Muscle of leg (tissue), 16 donors: ENCODE data around the gene G6PD. TPM values are rescaled to one million over a fixed set of nuclear protein-coding genes. Genes with fewer than 3 reads are reported as not detected.
"Not testable (repeated sequence)": the region's sequence is repeated elsewhere in the genome, so short reads cannot be mapped to it uniquely, and the experiment has no call there.

Source experiments
- DNase-seq: peaks from one replicate; pipeline ENCODE4 v3.0.0; 2013
- H3K27ac ChIP-seq: one replicate; pipeline ENCODE4 v1.5.1; 2013; ENCODE audit warnings: mild to moderate bottlenecking, low read length, control low read depth
- H3K27me3 ChIP-seq: one replicate; pipeline ENCODE4 v1.6.1; 2013; ENCODE audit warnings: low read length; ENCODE audit not compliant: control insufficient read depth, insufficient read depth
- H3K36me3 ChIP-seq: one replicate; pipeline ENCODE4 v1.6.1; 2013; ENCODE audit warnings: low read length; ENCODE audit not compliant: control insufficient read depth, insufficient read depth
- H3K4me1 ChIP-seq: one replicate; pipeline ENCODE4 v1.6.1; 2013; ENCODE audit warnings: low read length; ENCODE audit not compliant: control insufficient read depth, insufficient read depth
- H3K4me3 ChIP-seq: one replicate; pipeline ENCODE4 v1.5.1; 2013; ENCODE audit warnings: low read length, control low read depth
- H3K9me3 ChIP-seq: replicated peaks from 2 replicates; pipeline ENCODE4 v1.6.1; 2013; ENCODE audit warnings: low read depth, low read length; ENCODE audit not compliant: control insufficient read depth
- WGBS: methylation state at CpG from one replicate; pipeline ENCODE4 v1.1.5; 2013; ENCODE audit warnings: missing lambda C conversion rate; ENCODE audit not compliant: insufficient coverage; 5-methylcytosine and 5-hydroxymethylcytosine counted together
- long read RNA-seq, 11 donors: transcript quantifications; one replicate each; lab custom pipeline, GENCODE V29; 2026
- polyA plus RNA-seq, 8 donors: library from polyadenylated mRNA; unstranded; fragments of 120-200 nt; gene quantifications; one replicate each; pipeline versions ENCODE4 v1.2.1 to v1.2.3, GENCODE V29; 2013; ENCODE audit warnings: inconsistent platforms in 1 of 8, low replicate concordance in 1 of 8; ENCODE audit not compliant: insufficient read length in 8 of 8, insufficient read depth in 1 of 8
- total RNA-seq: library from RNA; stranded (reverse); fragments of 120-200 nt; gene quantifications from one replicate; pipeline ENCODE4 v1.2.4, GENCODE V29; 2013

Gene G6PD
- 5.8 TPM for total RNA-seq
- polyA plus RNA-seq = 10 to 100 TPM; 11.0 to 19.4 (median 13.9) TPM
- long read RNA-seq, donor 1, partial matches to known transcripts = 0 of 2 reads
- long read RNA-seq, donor 1, other reads (novel, unspliced or antisense) = 0 of 2 reads
- long read RNA-seq, donor 2, partial matches to known transcripts = 0 of 1 reads
- long read RNA-seq, donor 2, other reads (novel, unspliced or antisense) = 0 of 1 reads
- long read RNA-seq, donor 3, transcript G6PD-211 (13 exons, 2,632 nt) = major isoform, 7 of 7 reads
- long read RNA-seq, donor 3, partial matches to known transcripts = 0 of 7 reads
- long read RNA-seq, donor 3, other reads (novel, unspliced or antisense) = 0 of 7 reads
- long read RNA-seq, donor 4, partial matches to known transcripts = 0 of 1 reads
- long read RNA-seq, donor 4, other reads (novel, unspliced or antisense) = 0 of 1 reads
- long read RNA-seq, donor 5, partial matches to known transcripts = 0 of 3 reads
- long read RNA-seq, donor 5, other reads (novel, unspliced or antisense) = 0 of 3 reads
- long read RNA-seq, donor 6, partial matches to known transcripts = 0 of 2 reads
- long read RNA-seq, donor 6, other reads (novel, unspliced or antisense) = 0 of 2 reads
- long read RNA-seq, donor 7 = 0 reads
- long read RNA-seq, donor 8, partial matches to known transcripts = 0 of 1 reads
- long read RNA-seq, donor 8, other reads (novel, unspliced or antisense) = 0 of 1 reads
- long read RNA-seq, donor 9, partial matches to known transcripts = 0 of 1 reads
- long read RNA-seq, donor 9, other reads (novel, unspliced or antisense) = 0 of 1 reads
- long read RNA-seq, donor 10, partial matches to known transcripts = 0 of 2 reads
- long read RNA-seq, donor 10, other reads (novel, unspliced or antisense) = 0 of 2 reads
- long read RNA-seq, donor 11, partial matches to known transcripts = 0 of 1 reads
- long read RNA-seq, donor 11, other reads (novel, unspliced or antisense) = 0 of 1 reads

DNA sequence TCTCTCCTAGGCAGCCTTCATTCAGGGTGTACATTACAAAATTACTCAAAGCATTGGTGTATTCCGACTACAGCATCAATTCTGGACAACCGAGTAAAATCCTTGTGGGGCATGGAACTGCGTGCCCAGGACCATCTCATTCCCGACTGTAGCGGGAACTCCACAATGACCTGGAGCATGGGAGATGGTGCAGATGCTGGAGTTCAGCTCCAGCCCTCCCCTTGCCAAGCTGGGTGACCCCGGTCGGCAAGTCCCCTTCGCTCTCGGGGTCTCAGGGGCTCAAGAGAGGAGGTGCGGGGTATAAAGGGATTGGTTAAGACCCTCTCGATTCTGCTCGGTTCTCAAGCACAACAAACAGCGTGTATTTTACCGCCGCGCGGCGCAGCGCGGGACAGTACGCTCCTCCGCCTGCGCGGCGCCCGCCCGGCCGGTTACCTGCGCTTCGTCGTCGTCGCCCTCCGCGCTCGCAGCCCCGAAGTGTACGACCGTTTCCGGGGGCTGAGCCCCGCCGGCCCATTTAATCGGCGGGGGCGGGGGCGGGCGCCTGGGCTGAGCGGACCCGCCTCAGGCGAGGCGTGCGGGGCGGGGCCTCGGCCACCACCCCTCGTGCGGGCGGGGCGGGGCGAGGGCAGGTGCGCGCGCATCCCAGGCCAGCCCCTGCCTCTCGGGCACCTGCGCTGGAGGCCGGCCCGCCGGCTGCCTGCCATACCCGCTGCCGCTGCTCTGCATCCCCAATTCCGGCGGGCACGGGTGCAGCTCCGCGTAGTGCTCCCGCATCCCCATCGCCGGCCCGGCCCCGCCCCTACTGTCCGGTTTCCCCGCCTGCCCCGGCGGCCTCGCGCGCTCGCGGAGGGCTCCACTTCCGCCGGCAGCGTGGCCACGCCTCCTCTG lies at the start of gene G6PD:
TSS of gene G6PD (minus strand) at position 493 of the 891 bp plus-strand sequence. CDS start 691 bp downstream, outside the sequence.
- H3K9me3 ChIP-seq = peaks cover 2% of the 10 kb centered on the region
- H3K4me1 ChIP-seq = peaks cover 19% of the 10 kb centered on the region
- H3K4me3 ChIP-seq = peak within 1 kb of the TSS; percentile 77
- H3K27me3 ChIP-seq = no peaks in the 10 kb centered on the region
- DNase-seq = peak; percentile 82
- 33% methylated on average over 85 of the region's 92 CpGs for WGBS
- H3K27ac ChIP-seq = peak within 1 kb of the TSS; percentile 96
- H3K36me3 ChIP-seq = peaks cover 10% of the 10 kb centered on the region

DNA sequence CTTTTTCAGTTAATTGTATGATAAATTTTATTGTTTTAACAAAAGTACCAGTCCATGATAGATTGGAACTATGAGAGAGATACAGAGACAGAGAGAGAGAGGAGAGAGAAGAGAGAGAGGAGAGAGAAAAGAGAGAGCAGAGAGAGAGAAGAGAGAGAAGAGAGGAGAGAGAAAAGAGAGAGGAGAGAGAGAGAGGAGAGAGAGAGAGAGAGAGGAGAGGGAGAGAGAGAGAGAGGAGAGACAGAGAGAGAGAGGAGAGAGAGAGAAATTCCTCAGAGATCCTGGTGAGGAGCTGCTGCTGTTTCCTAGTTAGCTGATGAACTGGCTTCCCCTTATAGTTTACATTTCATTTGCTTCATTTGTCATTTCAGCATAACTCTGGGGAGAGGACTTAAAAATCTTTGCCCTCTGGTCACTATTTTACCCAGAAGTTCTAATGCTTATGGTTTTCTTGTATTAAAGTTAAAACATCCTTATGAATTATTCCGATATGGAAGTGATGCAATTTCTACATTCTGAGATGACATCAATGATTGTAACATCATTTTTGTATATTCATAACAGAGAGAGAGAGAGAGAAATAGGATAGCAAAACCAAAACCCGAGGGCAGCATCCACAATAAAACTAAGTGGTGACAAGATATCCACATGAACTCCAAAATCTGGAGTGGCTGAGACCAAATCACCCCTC lies 49.1 kb upstream of the G6PD start:
- no CpG with 5 or more reads among the region's 2 CpGs for WGBS

DNA sequence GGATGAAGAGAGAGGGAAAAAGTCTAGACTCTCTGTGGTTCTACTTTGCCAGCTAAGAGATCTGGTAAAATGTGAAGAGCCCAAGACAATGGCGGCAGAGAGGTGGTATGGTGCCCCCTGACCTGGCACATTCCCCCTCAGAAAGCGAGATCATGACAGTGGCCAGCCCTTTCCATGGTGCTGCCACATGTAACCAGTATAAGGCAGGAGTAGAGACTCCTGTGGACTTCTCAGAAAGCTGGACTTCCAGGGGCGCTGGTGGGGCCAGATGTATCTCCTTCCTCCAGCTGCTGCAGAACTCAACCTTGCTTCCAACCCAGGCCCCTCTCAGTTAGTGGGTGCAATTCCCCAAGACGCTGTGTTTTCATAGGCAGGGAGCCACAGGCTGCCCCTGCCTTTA lies 47.8 kb upstream of the G6PD start:
- H3K27ac ChIP-seq = no peak overlapping the region
- H3K4me3 ChIP-seq = no peak overlapping the region
- 64% methylated on average over 4 of the region's 4 CpGs for WGBS
- H3K9me3 ChIP-seq = no peaks in the 10 kb centered on the region
- no peak for DNase-seq
- no peaks in the 10 kb centered on the region for H3K36me3 ChIP-seq
- H3K4me1 ChIP-seq = no peaks in the 10 kb centered on the region
- peaks cover 2% of the 10 kb centered on the region for H3K27me3 ChIP-seq

More for the DNA sequence above, 49.1 kb upstream of the G6PD start:
- Histone ChIP-seq H3K9me3 (no peaks in the 10 kb centered on the region), H3K27me3 (peaks cover 2% of the 10 kb centered on the region), H3K36me3 (no peaks in the 10 kb centered on the region), H3K4me3 (no peak overlapping the region), H3K4me1 (no peaks in the 10 kb centered on the region), H3K27ac (no peak overlapping the region)
- DNase-seq = no peak

DNA sequence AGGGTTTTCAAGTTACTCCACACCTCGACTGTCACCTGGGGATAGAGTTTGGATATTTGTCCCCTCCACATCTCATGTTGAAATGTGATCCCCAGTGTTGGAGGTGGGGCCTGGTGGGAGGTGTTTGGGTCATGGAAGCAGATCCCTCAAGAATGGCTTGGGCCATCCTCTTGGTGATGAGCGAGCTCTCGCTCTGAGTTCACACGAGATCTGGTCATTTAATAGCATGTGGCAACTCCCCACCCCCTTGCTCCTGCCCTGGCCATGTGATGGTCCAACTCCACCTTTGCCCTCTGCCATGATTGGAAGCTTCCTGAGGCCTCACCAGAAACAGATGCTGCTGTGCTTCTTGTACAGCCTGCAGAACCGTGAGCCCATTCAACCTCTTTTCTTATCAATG lies 46.6 kb upstream of the G6PD start:
- DNase-seq = no peak
- no peak overlapping the region for H3K4me3 ChIP-seq
- no peaks in the 10 kb centered on the region for H3K9me3 ChIP-seq
- H3K4me1 ChIP-seq = no peaks in the 10 kb centered on the region
- no peak overlapping the region for H3K27ac ChIP-seq
- H3K36me3 ChIP-seq = no peaks in the 10 kb centered on the region
- 91% methylated on average over 4 of the region's 5 CpGs for WGBS
- peaks cover 2% of the 10 kb centered on the region for H3K27me3 ChIP-seq

DNA sequence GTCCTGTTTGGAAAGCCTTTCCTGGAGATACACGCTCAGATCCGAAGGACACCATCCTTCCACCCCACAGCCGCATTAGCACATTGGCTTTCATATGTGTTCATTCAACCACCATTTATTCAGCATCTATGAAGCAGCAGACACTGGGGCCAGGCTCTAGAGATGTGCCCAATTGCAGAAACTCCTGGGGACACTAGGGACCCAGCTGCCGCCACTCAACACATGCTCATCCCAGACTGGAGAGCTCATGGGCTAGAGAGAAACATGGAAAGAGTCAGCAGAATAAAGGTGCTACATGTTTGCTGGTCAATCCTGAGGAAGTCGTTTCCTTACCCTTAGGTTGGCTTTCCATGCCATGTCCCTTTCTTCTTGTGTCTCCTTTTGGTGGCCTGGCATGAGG lies 45.9 kb upstream of the G6PD start:
- Histone ChIP-seq H3K27me3 (peaks cover 2% of the 10 kb centered on the region), H3K4me3 (no peak overlapping the region), H3K36me3 (no peaks in the 10 kb centered on the region), H3K4me1 (no peaks in the 10 kb centered on the region), H3K9me3 (no peaks in the 10 kb centered on the region), H3K27ac (no peak overlapping the region)
- 95% methylated on average over 3 of the region's 5 CpGs for WGBS
- DNase-seq = no peak

DNA sequence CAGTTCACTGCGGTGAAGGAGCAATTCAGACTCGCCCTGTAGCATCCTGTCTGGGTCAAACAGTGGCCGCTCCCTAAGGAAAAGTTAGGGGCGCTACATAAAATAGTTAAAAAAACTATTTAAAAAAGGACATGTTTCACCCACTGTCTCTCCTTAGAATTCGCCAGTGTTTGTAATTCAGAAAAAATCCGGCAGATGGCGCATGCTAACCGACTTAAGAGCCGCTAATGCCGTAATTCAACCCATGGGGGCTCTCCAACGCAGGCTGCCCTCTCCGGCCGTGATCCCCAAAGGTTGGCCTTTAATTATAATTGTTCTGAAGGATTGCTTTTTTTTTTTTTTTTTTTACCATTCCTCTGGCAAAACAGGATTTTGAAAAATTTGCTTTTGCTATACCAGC lies 43.8 kb upstream of the G6PD start:
- no CpG with 5 or more reads among the region's 13 CpGs for WGBS
- H3K4me3 ChIP-seq, H3K36me3 ChIP-seq, DNase-seq, H3K9me3 ChIP-seq, H3K27ac ChIP-seq, H3K4me1 ChIP-seq, H3K27me3 ChIP-seq: not testable (repeated sequence)

DNA sequence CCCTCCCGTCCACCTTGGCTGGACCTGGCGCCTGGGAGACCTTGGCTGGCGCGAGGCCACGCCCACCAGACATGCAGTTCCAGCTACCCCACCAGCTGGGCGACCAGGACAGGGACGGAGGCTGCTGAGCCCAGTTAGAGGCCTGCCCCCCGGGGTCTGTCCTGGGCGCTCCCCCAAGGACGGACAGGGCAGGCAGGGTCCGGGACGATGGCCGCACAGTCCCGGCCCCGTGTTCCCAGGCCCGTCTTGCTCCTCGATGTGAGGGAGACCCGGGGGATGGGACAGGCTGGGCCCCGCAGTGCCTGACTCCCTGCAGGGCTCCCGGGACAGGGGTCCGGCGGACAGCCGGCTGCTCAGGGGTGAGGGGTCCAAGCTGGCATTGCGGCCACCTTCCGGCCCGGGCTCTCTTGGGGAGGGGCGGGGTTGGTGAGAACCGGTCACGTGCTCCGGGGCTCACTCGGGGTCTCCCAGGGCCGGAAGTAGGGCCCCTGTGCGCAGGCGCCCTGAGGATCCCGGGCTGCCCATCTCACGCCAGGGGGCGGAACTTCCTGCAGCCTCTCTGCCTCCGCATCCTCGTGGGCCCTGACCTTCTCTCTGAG lies 38.0 kb upstream of the G6PD start, which contains the start of gene CTAG1A:
TSS of gene CTAG1A (plus strand) at position 549 of the 599 bp plus-strand sequence. CDS start 74 bp downstream, outside the sequence.
- H3K9me3 ChIP-seq, DNase-seq, H3K4me3 ChIP-seq, H3K27me3 ChIP-seq, H3K36me3 ChIP-seq, H3K4me1 ChIP-seq, H3K27ac ChIP-seq: not testable (repeated sequence)
- no CpG with 5 or more reads among the region's 39 CpGs for WGBS

DNA sequence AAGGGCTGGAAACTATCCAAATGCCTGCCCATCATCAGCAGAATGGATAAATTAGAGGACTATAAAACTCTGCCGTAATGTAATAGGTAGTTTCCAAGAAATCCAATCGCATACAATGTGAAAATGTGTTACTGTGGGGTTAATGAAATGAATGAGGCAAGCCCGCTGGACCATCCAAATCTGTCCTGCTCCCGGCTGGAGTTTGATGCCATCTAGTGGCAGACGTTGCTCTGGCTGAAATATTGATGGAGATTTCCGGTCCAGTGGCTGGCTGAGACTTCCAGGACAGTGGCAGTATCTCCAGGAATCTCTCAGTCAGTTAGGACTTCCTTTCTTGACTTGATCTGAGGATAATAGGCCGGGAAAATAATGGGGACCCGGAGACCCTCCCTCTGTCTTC lies 36.3 kb upstream of the G6PD start:
- not testable (repeated sequence) for H3K9me3 ChIP-seq, H3K4me3 ChIP-seq, H3K36me3 ChIP-seq, DNase-seq, H3K4me1 ChIP-seq, H3K27me3 ChIP-seq, H3K27ac ChIP-seq
- no CpG with 5 or more reads among the region's 8 CpGs for WGBS

DNA sequence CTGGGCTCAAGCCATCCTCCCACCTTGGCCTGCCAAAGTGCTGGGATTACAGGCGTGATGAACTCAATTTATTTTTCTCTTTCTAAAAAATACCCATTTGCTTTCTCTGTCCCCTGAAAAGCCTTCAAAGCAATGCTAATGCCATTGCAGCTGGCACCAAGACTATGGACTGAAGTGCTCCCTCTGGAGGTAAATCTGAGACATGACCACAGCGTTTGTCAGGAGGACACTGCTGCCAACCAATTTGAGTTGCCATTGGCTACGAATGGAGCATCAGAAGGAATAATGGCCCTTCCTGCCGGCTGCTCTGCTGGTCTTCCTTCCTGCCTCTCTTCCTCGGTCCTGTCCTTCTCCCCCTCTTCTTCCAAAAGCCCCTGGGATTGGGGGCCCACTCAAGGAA lies 28.4 kb upstream of the G6PD start:
- WGBS = no CpG with 5 or more reads among the region's 5 CpGs
- DNase-seq = not testable (repeated sequence)

More for the DNA sequence above, 28.4 kb upstream of the G6PD start:
- H3K4me3 ChIP-seq, H3K27ac ChIP-seq, H3K4me1 ChIP-seq, H3K9me3 ChIP-seq, H3K36me3 ChIP-seq, H3K27me3 ChIP-seq: not testable (repeated sequence)
